HepG2 (cell line): Measurements from ENCODE around the gene KLF13.

Experiments used
- ARNT2 ChIP-seq: sonication (generic); formaldehyde crosslinking; IDR thresholded peaks from 2 replicates; pipeline ENCODE4 v1.8.0; 2022; ENCODE audit warnings: mild to moderate bottlenecking, low read depth, missing genetic modification reagents, moderate library complexity
- CTCF ChIP-seq: sonication (generic); formaldehyde crosslinking; IDR thresholded peaks from 2 replicates; pipeline ENCODE4 v1.5.0; 2020; ENCODE audit warnings: mild to moderate bottlenecking, missing genetic modification reagents, moderate library complexity
- MED8 ChIP-seq: sonication (generic); formaldehyde crosslinking; IDR thresholded peaks from 2 replicates; pipeline ENCODE4 v1.8.1; 2023; ENCODE audit warnings: mild to moderate bottlenecking, missing genetic modification reagents; ENCODE audit not compliant: insufficient replicate concordance
- PHF8 ChIP-seq: sonication (generic); formaldehyde crosslinking; IDR thresholded peaks from 2 replicates; pipeline ENCODE4 v1.5.0; 2020; ENCODE audit warnings: missing genetic modification reagents
- POLR2A ChIP-seq, 2 experiments: IDR thresholded peaks; 2 replicates each; pipeline ENCODE4 v1.6.1; 2011; ENCODE audit warnings: low read depth in 2 of 2, low read length in 2 of 2, mild to moderate bottlenecking in 1 of 2, moderate library complexity in 1 of 2; ENCODE audit not compliant: insufficient read depth in 1 of 2
- SUZ12 ChIP-seq: fragments of 150-350 bp; IDR thresholded peaks from 2 replicates; pipeline ENCODE4 v1.6.1; 2014; ENCODE audit warnings: low read depth, low read length
- TCF7L2 ChIP-seq: IDR thresholded peaks from 2 replicates; pipeline ENCODE4 v1.6.1; 2011; ENCODE audit warnings: mild to moderate bottlenecking, low read depth, low read length, moderate library complexity
- ZFP36 ChIP-seq: fragments of 150-350 bp; IDR thresholded peaks from 2 replicates; pipeline ENCODE4 v1.6.1; 2018; ENCODE audit warnings: borderline replicate concordance, low read length, low read depth; ENCODE audit not compliant: partially characterized antibody
- ZNF512 ChIP-seq: sonication (generic); formaldehyde crosslinking; IDR thresholded peaks from 2 replicates; pipeline ENCODE4 v1.4.0; 2020; ENCODE audit warnings: mild to moderate bottlenecking, missing genetic modification reagents

- TF ChIP-seq TCF7L2 = no peak
- no peak for TF ChIP-seq SUZ12
- no peak for TF ChIP-seq ZFP36
- TF ChIP-seq MED8 = no peak
- no peak for TF ChIP-seq CTCF (CRISPR knock-in tag)
- no peak for TF ChIP-seq ZNF512 (CRISPR knock-in tag)
- TF ChIP-seq POLR2A (IDR thresholded peaks at IDR 0.05; ENCODE audit: insufficient read depth in 1 of 2, low read depth in 2 of 2, low read length in 2 of 2) = no peak
- no peak for TF ChIP-seq ARNT2 (CRISPR knock-in tag)
- TF ChIP-seq PHF8 (CRISPR knock-in tag) = no peak
These were observed 46.6 kb downstream of the KLF13 start for GRCh38 chr15:31373096-31373865.
